ENCODE measurements around the gene HIBCH.

- no peak for TF ChIP-seq YY1 (IDR thresholded peaks at IDR 0.05; ENCODE audit: low read depth)
- TF ChIP-seq TAF1 (IDR thresholded peaks at IDR 0.05; ENCODE audit: low read depth), result no peak
- no peak for TF ChIP-seq CEBPB (IDR thresholded peaks at IDR 0.05)
- no peak for TF ChIP-seq USF1 (IDR thresholded peaks at IDR 0.05)
Observed at GRCh38 chr2:190303647-190304046, 16.0 kb downstream of the HIBCH start.
